Gastrocnemius medialis (tissue), 4 donors: ENCODE data around the gene UBN1.

Experiments used
- CTCF ChIP-seq, 5 experiments: fragments of 450-650 bp in 3 of 5; fragments of 200-600 bp in 2 of 5; sonication (generic) in 2 of 5; IDR thresholded peaks in 4 of 5; conservative IDR thresholded peaks in 1 of 5; 1 replicate in 4 of 5; 2 replicates in 1 of 5; pipeline ENCODE4 v1.5.1; 2016 to 2019; ENCODE audit warnings: antibody characterized with exemption in 5 of 5, mild to moderate bottlenecking in 3 of 5, moderate library complexity in 3 of 5
- POLR2A ChIP-seq, 2 donors: fragments of 450-650 bp; IDR thresholded peaks; one replicate each; pipeline ENCODE4 v1.6.1; 2017; ENCODE audit warnings: antibody characterized with exemption in 2 of 2, mild to moderate bottlenecking in 2 of 2, moderate library complexity in 2 of 2

GRCh38 chr16:4859900-4860255 is 12.6 kb downstream of the UBN1 start:
- no peak for TF ChIP-seq CTCF (IDR thresholded peaks at IDR 0.05 in 4 of 5, conservative IDR thresholded peaks at IDR 0.05 in 1 of 5)
- no peak for TF ChIP-seq POLR2A (IDR thresholded peaks at IDR 0.05)
